ENCODE measurements around the gene PRKAR2B. TPM values are rescaled to one million over a fixed set of nuclear protein-coding genes. Genes with fewer than 3 reads are reported as not detected.
A peak's percentile ranks its signal among the peaks of the same experiment; 100 is the strongest.

The PRKAR2B gene
- total and polyA plus RNA-seq, 11 donors: 7.0 to 50.6 (median 18.5) TPM

- Histone ChIP-seq H3K4me3 (no peak overlapping the region), H3K27ac (no peak overlapping the region), H3K36me3 (no peaks in the 10 kb centered on the region), H3K4me1 (peaks cover 0 to 6% (median 0%) of the 10 kb centered on the region in 12 donors), H3K9me3 (peaks cover 0 to 2% (median 0%) of the 10 kb centered on the region in 12 donors), H3K27me3 (no peaks in the 10 kb centered on the region)
- no peak for DNase-seq
- 67 to 74% (median 71%) methylated on average over 4 of the region's 4 CpGs for WGBS, 4 donors
- intact Hi-C loops (cut with DNase I): no loop called here
- ATAC-seq: no peak
- no peak for TF ChIP-seq POLR2A (IDR thresholded peaks at IDR 0.05)
- TF ChIP-seq, protein P1, sequence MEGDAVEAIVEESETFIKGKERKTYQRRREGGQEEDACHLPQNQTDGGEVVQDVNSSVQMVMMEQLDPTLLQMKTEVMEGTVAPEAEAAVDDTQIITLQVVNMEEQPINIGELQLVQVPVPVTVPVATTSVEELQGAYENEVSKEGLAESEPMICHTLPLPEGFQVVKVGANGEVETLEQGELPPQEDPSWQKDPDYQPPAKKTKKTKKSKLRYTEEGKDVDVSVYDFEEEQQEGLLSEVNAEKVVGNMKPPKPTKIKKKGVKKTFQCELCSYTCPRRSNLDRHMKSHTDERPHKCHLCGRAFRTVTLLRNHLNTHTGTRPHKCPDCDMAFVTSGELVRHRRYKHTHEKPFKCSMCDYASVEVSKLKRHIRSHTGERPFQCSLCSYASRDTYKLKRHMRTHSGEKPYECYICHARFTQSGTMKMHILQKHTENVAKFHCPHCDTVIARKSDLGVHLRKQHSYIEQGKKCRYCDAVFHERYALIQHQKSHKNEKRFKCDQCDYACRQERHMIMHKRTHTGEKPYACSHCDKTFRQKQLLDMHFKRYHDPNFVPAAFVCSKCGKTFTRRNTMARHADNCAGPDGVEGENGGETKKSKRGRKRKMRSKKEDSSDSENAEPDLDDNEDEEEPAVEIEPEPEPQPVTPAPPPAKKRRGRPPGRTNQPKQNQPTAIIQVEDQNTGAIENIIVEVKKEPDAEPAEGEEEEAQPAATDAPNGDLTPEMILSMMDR (IDR thresholded peaks at IDR 0.05): no peak
Observed at GRCh38 chr7:107105591-107106245, 61.2 kb downstream of the PRKAR2B start.

GRCh38 chr7:107108793-107109371 is 64.4 kb downstream of the PRKAR2B start:
- no peak for DNase-seq
- TF ChIP-seq, protein P1 (IDR thresholded peaks at IDR 0.05): no peak
- no peak for TF ChIP-seq POLR2A (IDR thresholded peaks at IDR 0.05)
- Histone ChIP-seq H3K9me3 (no peaks in the 10 kb centered on the region), H3K4me3 (no peak overlapping the region), H3K27ac (no peak overlapping the region), H3K36me3 (no peaks in the 10 kb centered on the region), H3K4me1 (peaks cover 0 to 10% (median 0%) of the 10 kb centered on the region in 12 donors), H3K27me3 (no peaks in the 10 kb centered on the region)
- peak in 2 of 4 donors; percentile 10 to 38 for ATAC-seq
- intact Hi-C loops (cut with DNase I): no loop called here

DNA sequence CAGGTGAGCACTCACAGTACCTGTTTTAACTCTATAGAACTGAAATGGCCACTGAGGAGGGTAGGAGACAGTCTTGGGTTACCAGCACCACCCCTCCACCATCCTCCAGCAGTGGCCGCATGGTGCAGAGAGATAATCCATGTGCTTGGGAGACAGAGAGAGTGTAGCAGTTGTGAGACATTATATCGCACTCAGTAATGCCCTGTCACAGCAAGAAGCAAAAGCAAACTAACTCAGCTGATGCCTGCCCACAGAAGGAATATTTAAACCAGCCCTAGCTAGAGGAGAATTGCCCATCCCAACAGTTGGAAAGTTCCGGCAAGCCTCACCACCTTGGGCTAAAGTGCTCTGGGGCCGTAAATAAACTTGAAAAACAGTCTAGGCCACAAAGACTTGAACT is 65.5 kb downstream of the PRKAR2B start:
- DNase-seq: no peak
- no peak for ATAC-seq
- no peak for TF ChIP-seq POLR2A (IDR thresholded peaks at IDR 0.05)
- TF ChIP-seq, protein P1 (IDR thresholded peaks at IDR 0.05): no peak
- no peak overlapping the region for H3K27ac ChIP-seq
- H3K27me3 ChIP-seq: no peaks in the 10 kb centered on the region
- H3K9me3 ChIP-seq: no peaks in the 10 kb centered on the region
- H3K36me3 ChIP-seq: no peaks in the 10 kb centered on the region
- 97 to 100% (median 98%) methylated on average over 4 of the region's 4 CpGs for WGBS, 4 donors
- intact Hi-C loops (cut with DNase I): no loop called here
- H3K4me3 ChIP-seq: no peak overlapping the region
- H3K4me1 ChIP-seq: peaks cover 0 to 10% (median 0%) of the 10 kb centered on the region in 12 donors

- DNase-seq (no peak), ATAC-seq (no peak)
- Histone ChIP-seq H3K36me3 (no peaks in the 10 kb centered on the region), H3K27ac (no peak overlapping the region), H3K9me3 (no peaks in the 10 kb centered on the region), H3K27me3 (no peaks in the 10 kb centered on the region), H3K4me3 (no peak overlapping the region), H3K4me1 (peaks cover 0 to 7% (median 0%) of the 10 kb centered on the region in 12 donors)
- TF ChIP-seq POLR2A (IDR thresholded peaks at IDR 0.05): no peak
- TF ChIP-seq, protein P1 (IDR thresholded peaks at IDR 0.05): no peak
- intact Hi-C loops (cut with DNase I): no loop called here
- WGBS, 4 donors: 89 to 100% (median 94%) methylated on average over 1 of the region's 1 CpG
Observed at GRCh38 chr7:107111196-107111595, 66.7 kb downstream of the PRKAR2B start.

Measured in heart left ventricle (tissue), 16 donors.